ENCODE data around the gene LORICRIN.

The LORICRIN gene

DNA sequence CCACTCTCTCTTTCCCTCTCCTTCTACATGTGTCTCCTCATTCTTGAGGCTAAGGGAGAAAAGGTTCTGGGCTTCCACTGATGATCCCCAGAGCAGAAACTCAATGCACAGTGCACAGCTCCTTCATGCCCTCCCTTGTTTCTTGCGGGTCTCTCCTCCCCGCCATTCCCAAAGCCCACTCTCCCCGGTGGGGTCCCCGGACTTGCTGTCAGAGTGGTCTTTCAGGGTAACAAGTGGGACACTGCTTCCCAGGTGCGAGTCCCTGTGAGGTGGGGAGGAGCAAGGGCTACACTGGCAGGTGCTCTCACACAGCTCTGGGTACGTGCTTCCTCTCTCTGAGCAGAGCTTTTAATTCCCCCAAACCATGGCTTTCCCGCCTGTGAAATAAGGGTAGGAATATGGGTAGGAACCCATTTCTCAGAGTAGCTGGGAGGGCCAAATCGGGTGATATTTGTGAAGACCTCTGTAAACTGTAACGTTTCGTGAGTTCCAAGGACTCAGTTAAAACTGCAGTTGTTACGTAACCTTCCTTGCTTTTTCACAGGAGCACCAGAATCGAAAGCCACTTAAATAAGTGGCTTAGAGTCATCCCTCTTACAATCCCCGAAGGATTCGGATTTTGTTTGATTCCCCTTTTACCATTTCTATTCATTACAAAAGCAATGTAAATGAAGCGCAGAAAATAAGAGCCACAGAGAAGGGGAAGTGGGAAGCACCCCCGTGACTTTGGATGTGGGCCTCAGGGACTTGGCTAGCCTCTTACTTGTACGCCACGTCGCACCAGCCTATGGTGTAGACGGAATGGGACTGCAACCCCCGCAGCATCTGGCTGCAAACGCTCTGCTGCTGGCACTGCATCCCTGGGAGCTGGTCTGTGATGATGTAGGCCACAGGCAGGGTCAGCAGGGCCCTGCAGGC lies 47.1 kb downstream of the LORICRIN start:
- DNase-seq (ENCODE audit: low spot score): no peak

DNA sequence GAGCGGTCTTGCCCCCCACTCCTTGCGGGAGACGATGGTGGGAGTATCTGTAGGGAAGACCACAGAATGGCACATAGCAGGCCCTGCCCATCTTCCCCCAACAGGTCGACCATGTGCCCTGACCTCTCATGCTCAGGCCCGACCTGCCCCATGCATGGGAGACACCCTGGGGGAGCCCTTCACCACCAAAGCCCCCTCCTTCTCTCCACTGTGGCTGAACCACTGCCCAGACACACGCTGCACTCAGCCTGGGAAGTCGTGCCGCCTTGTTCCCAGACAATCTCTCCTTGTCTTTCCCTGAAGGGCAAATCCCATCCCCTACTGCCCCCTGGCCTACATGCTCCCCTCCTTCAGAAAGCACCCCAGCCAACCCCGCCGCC lies 47.7 kb downstream of the LORICRIN start:
- DNase-seq (ENCODE audit: low spot score): no peak

DNA sequence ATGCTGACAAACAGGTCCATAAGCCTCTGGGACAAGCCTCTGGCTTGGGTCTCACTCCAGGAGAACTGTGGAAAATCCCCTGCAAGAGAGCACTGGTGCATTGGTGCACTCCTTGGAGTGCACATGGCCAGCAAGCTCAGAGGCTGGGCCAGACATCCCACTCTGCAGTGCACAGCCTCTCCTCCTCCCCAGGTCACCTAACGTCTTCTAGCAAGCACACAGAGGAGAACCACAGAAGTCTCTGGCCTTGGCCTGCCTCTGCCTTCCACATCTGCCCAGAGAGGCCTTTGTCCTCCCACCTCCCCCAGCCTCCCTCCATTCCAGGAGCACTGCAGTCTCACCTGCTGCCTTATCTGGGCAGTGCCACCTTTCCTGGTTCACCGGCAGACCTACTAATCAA lies 49.1 kb downstream of the LORICRIN start:
- DNase-seq (ENCODE audit: low spot score): no peak

DNA sequence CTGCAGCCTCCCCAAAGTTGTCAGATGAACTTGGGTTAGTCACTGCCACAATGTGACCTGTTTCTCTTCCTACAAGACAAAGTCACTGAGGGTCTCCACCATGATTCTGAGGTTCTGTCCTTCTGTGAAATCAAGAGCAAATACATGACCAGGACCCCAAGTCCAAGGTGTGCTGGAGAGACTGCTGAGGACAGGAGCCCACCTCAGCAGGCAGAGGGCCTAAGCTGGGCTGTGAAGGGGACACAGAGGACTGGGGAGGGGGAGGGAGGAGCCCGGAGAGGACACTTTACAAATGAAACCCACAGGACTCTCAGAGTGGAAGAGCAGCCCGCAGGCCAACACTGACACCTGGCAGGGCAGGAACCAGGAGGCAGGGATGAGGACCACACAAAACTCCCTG lies 50.0 kb downstream of the LORICRIN start:
- DNase-seq (ENCODE audit: low spot score): no peak

DNA sequence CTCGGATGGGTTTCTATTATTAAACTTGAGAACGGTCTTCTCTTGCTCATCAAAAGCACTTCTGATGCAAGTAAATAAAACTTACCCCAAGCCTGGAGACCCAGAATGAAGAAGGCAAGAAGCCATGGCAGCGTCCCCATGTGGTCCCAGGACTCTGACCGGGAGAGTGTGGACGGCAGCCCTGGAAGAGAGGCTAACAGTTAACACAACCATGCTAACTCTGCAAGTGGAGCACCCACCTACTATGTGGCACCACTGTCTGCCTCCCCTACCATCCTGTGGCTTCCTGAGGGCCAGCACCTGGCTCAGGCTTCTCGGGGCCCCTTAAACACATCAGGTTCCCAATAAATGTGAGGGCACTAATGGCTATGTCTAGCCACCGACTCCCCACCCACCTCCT lies 51.0 kb downstream of the LORICRIN start:
- no peak for DNase-seq (ENCODE audit: low spot score)

Data from kidney capillary endothelial cell (primary cell).